AG04450 (cell line): ENCODE measurements around the gene GPR149. TPM values are rescaled to one million over a fixed set of nuclear protein-coding genes. Genes with fewer than 3 reads are reported as not detected.

ENCODE experiments used
- CTCF ChIA-PET: fragments of 300-600, 350-600 bp; formaldehyde crosslinking; extraction: SDS; loops from one replicate; lab custom pipeline; 2022; ENCODE audit warnings: antibody characterized with exemption, inconsistent platforms; lab: Charles Lee
- POLR2A ChIA-PET: fragments of 350-600 bp; formaldehyde crosslinking; extraction: SDS; loops from one replicate; lab custom pipeline; 2021; ENCODE audit warnings: antibody characterized with exemption, inconsistent platforms; lab: Yijun Ruan, JAX
- DNase-seq: peaks from one replicate; pipeline ENCODE4 v3.0.0-alpha.2; 2011; ENCODE audit warnings: low read depth, low spot score
- H3K27ac ChIP-seq: one replicate; pipeline ENCODE4 v1.5.1; 2012; ENCODE audit warnings: low read depth, low read length, control low read depth
- H3K27me3 ChIP-seq: one replicate; pipeline ENCODE4 v1.6.0; 2012; ENCODE audit warnings: low read length; ENCODE audit not compliant: control insufficient read depth, insufficient read depth
- H3K4me3 ChIP-seq: 2 replicates; pipeline ENCODE4 v1.5.1; 2011; ENCODE audit warnings: mild to moderate bottlenecking, low read depth, low read length, control low read depth
- H3K9me3 ChIP-seq: 2 replicates; pipeline ENCODE4 v1.5.1; 2012; ENCODE audit warnings: low read length; ENCODE audit not compliant: control insufficient read depth, insufficient read depth
- polyA plus RNA-seq: library from polyadenylated mRNA; depleted of rRNA; stranded (reverse); fragments of >200 nt; gene quantifications from 2 replicates; pipeline ENCODE4 v1.2.3, GENCODE V29; 2011; rRNA removed
- small RNA-seq: library from RNA; depleted of rRNA; stranded (forward); fragments of <200 nt; gene quantifications from one replicate; pipeline ENCODE3, GENCODE V24; 2012; ENCODE audit warnings: low read depth; ENCODE audit not compliant: insufficient read length
- TF ChIP-seq, protein P1 (sequence below): IDR thresholded peaks from 2 replicates; pipeline ENCODE4 v1.5.1; 2011; ENCODE audit warnings: low read depth, low read length, control low read depth, inconsistent platforms

Gene GPR149
- polyA plus RNA-seq, 1 experiment = not detected

DNA sequence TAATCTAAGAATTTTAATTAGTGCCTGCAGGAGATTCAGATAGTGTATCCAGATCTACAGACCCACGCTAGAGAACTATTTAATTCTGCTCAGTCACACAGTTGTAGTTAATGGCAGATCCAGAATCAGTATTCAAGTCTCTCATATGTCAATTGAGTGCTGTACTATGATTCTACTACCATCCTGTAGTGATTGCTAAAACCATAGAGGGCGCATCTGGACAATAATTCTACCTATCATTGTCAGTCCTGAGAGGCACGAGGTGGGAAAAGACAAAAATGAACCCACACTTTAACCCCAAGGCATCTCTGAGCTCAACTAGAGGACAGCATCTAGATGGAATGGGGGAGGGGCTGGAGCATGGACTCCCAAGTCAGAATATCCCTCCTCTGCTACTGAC lies 128.4 kb downstream of the GPR149 start:
- no peak for DNase-seq
- TF ChIP-seq, protein P1, sequence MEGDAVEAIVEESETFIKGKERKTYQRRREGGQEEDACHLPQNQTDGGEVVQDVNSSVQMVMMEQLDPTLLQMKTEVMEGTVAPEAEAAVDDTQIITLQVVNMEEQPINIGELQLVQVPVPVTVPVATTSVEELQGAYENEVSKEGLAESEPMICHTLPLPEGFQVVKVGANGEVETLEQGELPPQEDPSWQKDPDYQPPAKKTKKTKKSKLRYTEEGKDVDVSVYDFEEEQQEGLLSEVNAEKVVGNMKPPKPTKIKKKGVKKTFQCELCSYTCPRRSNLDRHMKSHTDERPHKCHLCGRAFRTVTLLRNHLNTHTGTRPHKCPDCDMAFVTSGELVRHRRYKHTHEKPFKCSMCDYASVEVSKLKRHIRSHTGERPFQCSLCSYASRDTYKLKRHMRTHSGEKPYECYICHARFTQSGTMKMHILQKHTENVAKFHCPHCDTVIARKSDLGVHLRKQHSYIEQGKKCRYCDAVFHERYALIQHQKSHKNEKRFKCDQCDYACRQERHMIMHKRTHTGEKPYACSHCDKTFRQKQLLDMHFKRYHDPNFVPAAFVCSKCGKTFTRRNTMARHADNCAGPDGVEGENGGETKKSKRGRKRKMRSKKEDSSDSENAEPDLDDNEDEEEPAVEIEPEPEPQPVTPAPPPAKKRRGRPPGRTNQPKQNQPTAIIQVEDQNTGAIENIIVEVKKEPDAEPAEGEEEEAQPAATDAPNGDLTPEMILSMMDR = no peak
- Histone ChIP-seq H3K9me3 (no peaks in the 10 kb centered on the region), H3K27ac (no peak overlapping the region), H3K27me3 (no peaks in the 10 kb centered on the region), H3K4me3 (no peak overlapping the region)
- ChIA-PET POLR2A (no interaction called here), CTCF (interaction anchor here (0.7 to 1.4 kb wide), 2 partner anchors 32 to 517 kb away, joined by 3 read pairs; no protein-coding TSS in a partner anchor)

DNA sequence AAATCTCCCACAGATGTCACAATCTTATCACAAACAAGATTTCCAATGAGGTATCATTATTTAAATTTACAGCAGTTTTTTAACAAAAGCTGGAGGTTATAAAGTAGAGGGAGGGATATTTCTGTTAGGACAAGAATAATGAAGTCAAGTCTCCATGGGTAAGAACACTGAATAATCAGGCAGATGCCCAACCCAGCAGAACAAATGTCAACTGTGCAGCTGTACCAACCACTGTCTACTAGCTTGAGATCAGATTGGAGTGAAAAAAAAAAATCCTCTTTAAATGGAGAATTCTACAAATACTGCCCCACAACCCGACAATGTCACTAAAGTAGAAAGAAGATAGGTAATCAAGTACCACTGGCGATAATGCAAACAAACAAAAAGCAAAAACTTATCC lies 136.0 kb downstream of the GPR149 start:
- POLR2A ChIA-PET = no interaction called here
- CTCF ChIA-PET = no interaction called here
- Histone ChIP-seq H3K4me3 (no peak overlapping the region), H3K27me3 (no peaks in the 10 kb centered on the region), H3K27ac (no peak overlapping the region), H3K9me3 (no peaks in the 10 kb centered on the region)
- no peak for DNase-seq
- TF ChIP-seq, protein P1 = no peak

DNA sequence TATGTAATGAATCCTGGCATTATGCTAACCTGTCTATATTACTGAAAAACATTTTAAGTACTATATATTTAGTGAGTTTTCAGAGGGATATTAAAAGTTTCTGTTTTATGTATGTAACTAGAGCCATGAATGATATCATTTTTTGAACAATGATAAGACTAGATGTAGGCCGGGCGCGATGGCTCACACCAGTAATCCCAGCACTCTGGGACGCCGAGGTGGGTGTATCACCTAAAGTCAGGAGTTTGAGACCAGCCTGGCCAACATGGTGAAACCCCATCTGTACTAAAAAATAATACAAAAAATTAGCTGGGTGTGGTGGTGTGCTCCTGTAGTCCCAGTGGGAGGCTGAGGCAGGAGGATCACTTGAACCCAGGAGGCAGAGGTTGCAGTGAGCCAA lies 139.8 kb downstream of the GPR149 start:
- H3K27me3 ChIP-seq = no peaks in the 10 kb centered on the region
- H3K4me3 ChIP-seq = no peak overlapping the region
- ChIA-PET CTCF (no interaction called here), POLR2A (no interaction called here)
- no peak overlapping the region for H3K27ac ChIP-seq
- DNase-seq = no peak
- TF ChIP-seq, protein P1 = no peak
- H3K9me3 ChIP-seq = no peaks in the 10 kb centered on the region

Small RNA genes lying within 50 kb of the gene (small RNA-seq; reads per million reads assigned to genes)
- gene RF01210 = not detected

Other genes with a start within 250 kb of the GPR149 start
- gene DHX36, start 105.7 kb downstream of the GPR149 start, polyA plus RNA-seq = 42.3 and 49.3 TPM in 2 replicates